OCI-LY3 (cell line): ENCODE data around the gene SFXN1.

Experiments
- H2AFZ ChIP-seq: fragments of 200-600, 300-600 bp; shearing (Covaris generic); 2 replicates; pipeline ENCODE4 v1.6.0; 2014; ENCODE audit warnings: antibody characterized with exemption, low read depth, low read length
- H3K27ac ChIP-seq: fragments of 200-600, 300-600 bp; sonication (generic); 2 replicates; pipeline ENCODE4 v1.5.1; 2014; ENCODE audit warnings: mild to moderate bottlenecking, low read length, moderate library complexity, mixed read lengths
- H3K27me3 ChIP-seq: fragments of 200-600, 300-600 bp; sonication (generic); 2 replicates; pipeline ENCODE4 v1.6.1; 2014; ENCODE audit warnings: low read depth, low read length, mixed read lengths
- H3K36me3 ChIP-seq: fragments of 200-600, 300-600 bp; sonication (generic); replicated peaks from 2 replicates; pipeline ENCODE3; 2014; ENCODE audit warnings: low read depth, low read length, mixed read lengths
- H3K4me1 ChIP-seq: fragments of 300-600, 200-600 bp; sonication (generic); 2 replicates; pipeline ENCODE4 v1.6.1; 2014; ENCODE audit warnings: low read length, mixed read lengths
- H3K4me2 ChIP-seq: fragments of 200-600, 300-600 bp; sonication (generic); 2 replicates; pipeline ENCODE4 v1.6.1; 2014; ENCODE audit warnings: low read length, mixed read lengths
- H3K4me3 ChIP-seq: fragments of 300-600, 200-600 bp; sonication (generic); 2 replicates; pipeline ENCODE4 v1.5.1; 2014; ENCODE audit warnings: antibody characterized with exemption, mild to moderate bottlenecking, low read length, moderate library complexity
- H3K79me2 ChIP-seq: fragments of 300-600, 200-600 bp; shearing (Covaris generic); 2 replicates; pipeline ENCODE4 v1.6.1; 2014; ENCODE audit warnings: mild to moderate bottlenecking, low read length, mixed read lengths
- H3K9ac ChIP-seq: fragments of 300-600, 200-600 bp; shearing (Covaris generic); 2 replicates; pipeline ENCODE4 v1.6.0; 2014; ENCODE audit warnings: mild to moderate bottlenecking, low read length, moderate library complexity
- H3K9me3 ChIP-seq: fragments of 200-600, 300-600 bp; shearing (Covaris generic); 2 replicates; pipeline ENCODE4 v1.6.1; 2014; ENCODE audit warnings: low read length, mixed read lengths; ENCODE audit not compliant: insufficient read depth
- H4K20me1 ChIP-seq: fragments of 200-600, 300-600 bp; sonication (generic); 2 replicates; pipeline ENCODE4 v1.6.1; 2016; ENCODE audit warnings: low read length, mixed read lengths; ENCODE audit not compliant: insufficient read depth
- CTCF ChIP-seq: fragments of 200-600, 300-600 bp; sonication (generic); IDR thresholded peaks from 2 replicates; pipeline ENCODE4 v1.5.1; 2014; ENCODE audit warnings: antibody characterized with exemption, low read length, low read depth
- EZH2phosphoT487 ChIP-seq: fragments of 200-600 bp; shearing (Covaris generic); IDR thresholded peaks from 2 replicates; pipeline ENCODE4 v1.6.1; 2018; ENCODE audit warnings: antibody characterized with exemption, mixed run types, low read depth

The SFXN1 gene

GRCh38 chr5:175465282-175465681, 13.1 kb upstream of the SFXN1 start:
- Histone ChIP-seq H3K27me3 (peaks cover 40% of the 10 kb centered on the region; the same call in 1 of the 2 replicates), H3K4me2 (no peak overlapping the region), H3K9me3 (no peaks in the 10 kb centered on the region), H3K4me1 (no peaks in the 10 kb centered on the region), H3K79me2 (no peaks in the 10 kb centered on the region), H3K36me3 (no peaks in the 10 kb centered on the region), H3K27ac (no peak overlapping the region), H3K9ac (no peak overlapping the region), H2AFZ (peak overlapping the region; percentile 91; the same call in 1 of the 2 replicates), H4K20me1 (no peaks in the 10 kb centered on the region), H3K4me3 (no peak overlapping the region)
- TF ChIP-seq EZH2phosphoT487 = no peak

GRCh38 chr5:175466700-175467318, 11.6 kb upstream of the SFXN1 start:
- no peaks in the 10 kb centered on the region for H3K36me3 ChIP-seq
- no peak overlapping the region for H3K27ac ChIP-seq
- no peak overlapping the region for H3K9ac ChIP-seq
- no peaks in the 10 kb centered on the region for H3K79me2 ChIP-seq
- H3K4me1 ChIP-seq = no peaks in the 10 kb centered on the region
- TF ChIP-seq EZH2phosphoT487 (no peak), CTCF (no peak)
- H2AFZ ChIP-seq = no peak overlapping the region
- peaks cover 40% of the 10 kb centered on the region; the same call in 1 of the 2 replicates for H3K27me3 ChIP-seq
- H3K9me3 ChIP-seq = no peaks in the 10 kb centered on the region
- no peak overlapping the region for H3K4me3 ChIP-seq
- H3K4me2 ChIP-seq = no peak overlapping the region
- H4K20me1 ChIP-seq = no peaks in the 10 kb centered on the region

GRCh38 chr5:175467983-175468690, 10.2 kb upstream of the SFXN1 start:
- Histone ChIP-seq H3K79me2 (no peaks in the 10 kb centered on the region), H3K27me3 (peaks cover 40% of the 10 kb centered on the region; the same call in 1 of the 2 replicates), H3K4me2 (no peak overlapping the region), H3K9me3 (no peaks in the 10 kb centered on the region), H3K27ac (no peak overlapping the region), H3K4me3 (no peak overlapping the region), H3K9ac (no peak overlapping the region), H3K4me1 (no peaks in the 10 kb centered on the region), H4K20me1 (no peaks in the 10 kb centered on the region), H2AFZ (no peak overlapping the region), H3K36me3 (no peaks in the 10 kb centered on the region)
- TF ChIP-seq CTCF = no peak
- no peak for TF ChIP-seq EZH2phosphoT487

- H2AFZ ChIP-seq = no peak overlapping the region
- no peak overlapping the region for H3K27ac ChIP-seq
- H3K4me2 ChIP-seq = no peak overlapping the region
- no peak overlapping the region for H3K9ac ChIP-seq
- peaks cover 38% of the 10 kb centered on the region; the same call in 1 of the 2 replicates for H3K27me3 ChIP-seq
- no peaks in the 10 kb centered on the region for H3K36me3 ChIP-seq
- no peak for TF ChIP-seq CTCF
- no peak for TF ChIP-seq EZH2phosphoT487
- H4K20me1 ChIP-seq = no peaks in the 10 kb centered on the region
- H3K9me3 ChIP-seq = no peaks in the 10 kb centered on the region
- no peaks in the 10 kb centered on the region for H3K4me1 ChIP-seq
- no peak overlapping the region for H3K4me3 ChIP-seq
- no peaks in the 10 kb centered on the region for H3K79me2 ChIP-seq
Observed at GRCh38 chr5:175468892-175469291, 9.5 kb upstream of the SFXN1 start.
